Thoracic aorta (tissue), 2 donors: Measurements from ENCODE around the gene GNA12. TPM values are rescaled to one million over a fixed set of nuclear protein-coding genes. Genes with fewer than 3 reads are reported as not detected.
"Not testable (repeated sequence)": the region's sequence is repeated elsewhere in the genome, so short reads cannot be mapped to it uniquely, and the experiment has no call there.

Experiments
- ATAC-seq: fragments of 150-250 bp; one replicate; pipeline ENCODE4 v1.8.0; 2017; ENCODE audit warnings: low read depth; ENCODE audit not compliant: insufficient number of reproducible peaks, low FRiP score
- DNase-seq: peaks from one replicate; pipeline ENCODE4 v3.0.0-alpha.2; 2020; ENCODE audit warnings: low spot score
- H3K27ac ChIP-seq, 2 donors: fragments of 200-600 bp; sonication (generic); 1 replicate in 1 of 2; 2 replicates in 1 of 2; pipeline ENCODE4 v1.5.1; 2016; ENCODE audit warnings: mild to moderate bottlenecking in 2 of 2, moderate library complexity in 2 of 2
- H3K27me3 ChIP-seq: fragments of 200-600 bp; sonication (generic); replicated peaks from 2 replicates; pipeline ENCODE4 v1.6.0; 2016; ENCODE audit warnings: mild to moderate bottlenecking; ENCODE audit not compliant: insufficient read depth
- H3K36me3 ChIP-seq: fragments of 200-600 bp; sonication (generic); one replicate; pipeline ENCODE4 v1.5.1; 2016
- H3K4me1 ChIP-seq, 2 donors: fragments of 200-600 bp; sonication (generic); 1 replicate in 1 of 2; 2 replicates in 1 of 2; pipeline versions ENCODE4 v1.5.1 to v1.6.0; 2016; ENCODE audit warnings: low read depth in 2 of 2, mild to moderate bottlenecking in 1 of 2; ENCODE audit not compliant: control insufficient read depth in 1 of 2
- H3K4me3 ChIP-seq: fragments of 200-600 bp; sonication (generic); 2 replicates; pipeline ENCODE4 v1.5.1; 2016; ENCODE audit warnings: mild to moderate bottlenecking
- H3K9me3 ChIP-seq: fragments of 200-600 bp; sonication (generic); 2 replicates; pipeline ENCODE4 v1.5.1; 2016
- total RNA-seq, 2 donors: library from RNA; depleted of rRNA; stranded (reverse); fragments of >200 nt; gene quantifications; one replicate each; pipeline versions ENCODE4 v1.1.0 to v1.2.3, GENCODE V29; 2016
- TF ChIP-seq, protein P1 (sequence below): fragments of 200-600 bp; sonication (generic); IDR thresholded peaks from one replicate; pipeline ENCODE4 v1.5.1; 2019; ENCODE audit warnings: antibody characterized with exemption

Gene GNA12
- total RNA-seq, 2 donors from 2014 or later, result 27.6 to 48.8 TPM

- Histone ChIP-seq H3K36me3 (no peaks in the 10 kb centered on the region), H3K4me3 (no peak overlapping the region), H3K4me1 (peaks cover 4 to 17% of the 10 kb centered on the region in 2 donors), H3K27ac (no peak overlapping the region), H3K9me3 (no peaks in the 10 kb centered on the region), H3K27me3 (no peaks in the 10 kb centered on the region)
- ATAC-seq (no peak), DNase-seq (no peak)
- TF ChIP-seq, protein P1, sequence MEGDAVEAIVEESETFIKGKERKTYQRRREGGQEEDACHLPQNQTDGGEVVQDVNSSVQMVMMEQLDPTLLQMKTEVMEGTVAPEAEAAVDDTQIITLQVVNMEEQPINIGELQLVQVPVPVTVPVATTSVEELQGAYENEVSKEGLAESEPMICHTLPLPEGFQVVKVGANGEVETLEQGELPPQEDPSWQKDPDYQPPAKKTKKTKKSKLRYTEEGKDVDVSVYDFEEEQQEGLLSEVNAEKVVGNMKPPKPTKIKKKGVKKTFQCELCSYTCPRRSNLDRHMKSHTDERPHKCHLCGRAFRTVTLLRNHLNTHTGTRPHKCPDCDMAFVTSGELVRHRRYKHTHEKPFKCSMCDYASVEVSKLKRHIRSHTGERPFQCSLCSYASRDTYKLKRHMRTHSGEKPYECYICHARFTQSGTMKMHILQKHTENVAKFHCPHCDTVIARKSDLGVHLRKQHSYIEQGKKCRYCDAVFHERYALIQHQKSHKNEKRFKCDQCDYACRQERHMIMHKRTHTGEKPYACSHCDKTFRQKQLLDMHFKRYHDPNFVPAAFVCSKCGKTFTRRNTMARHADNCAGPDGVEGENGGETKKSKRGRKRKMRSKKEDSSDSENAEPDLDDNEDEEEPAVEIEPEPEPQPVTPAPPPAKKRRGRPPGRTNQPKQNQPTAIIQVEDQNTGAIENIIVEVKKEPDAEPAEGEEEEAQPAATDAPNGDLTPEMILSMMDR, result no peak
Measured at GRCh38 chr7:2753148-2753547, 91.0 kb downstream of the GNA12 start.

GRCh38 chr7:2751086-2751485 lies 93.0 kb downstream of the GNA12 start:
- Histone ChIP-seq H3K36me3 (no peaks in the 10 kb centered on the region), H3K4me1 (no peaks in the 10 kb centered on the region), H3K4me3 (no peak overlapping the region), H3K27ac (no peak overlapping the region), H3K9me3 (no peaks in the 10 kb centered on the region), H3K27me3 (no peaks in the 10 kb centered on the region)
- DNase-seq (no peak), ATAC-seq (no peak)
- TF ChIP-seq, protein P1, result no peak

DNA sequence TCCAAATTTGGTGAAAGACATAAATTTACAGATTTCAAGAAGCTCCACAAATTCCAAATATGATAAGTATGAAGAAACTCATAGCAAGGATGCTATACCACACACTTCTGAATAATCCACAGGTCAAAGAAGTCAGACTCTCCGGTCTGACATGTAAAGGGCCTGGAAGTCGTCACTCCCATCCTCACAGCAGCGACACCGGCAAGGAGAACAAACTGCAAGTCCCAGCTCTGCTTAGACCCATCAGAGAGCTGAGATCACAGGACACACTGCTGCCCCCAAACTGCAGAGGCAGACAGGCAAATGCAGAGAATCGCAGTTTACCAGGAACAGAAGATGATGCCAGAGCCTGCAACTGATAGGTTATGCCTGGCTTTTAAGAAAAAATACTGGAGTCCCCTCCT lies 94.1 kb downstream of the GNA12 start:
- Histone ChIP-seq H3K27ac (no peak overlapping the region), H3K36me3 (no peaks in the 10 kb centered on the region), H3K4me3 (no peak overlapping the region), H3K4me1 (no peaks in the 10 kb centered on the region), H3K9me3 (no peaks in the 10 kb centered on the region), H3K27me3 (no peaks in the 10 kb centered on the region)
- TF ChIP-seq, protein P1, result no peak
- ATAC-seq (no peak), DNase-seq (no peak)

GRCh38 chr7:2748684-2749083 lies 95.4 kb downstream of the GNA12 start:
- H3K4me3 ChIP-seq, H3K27ac ChIP-seq, H3K4me1 ChIP-seq, H3K36me3 ChIP-seq, H3K9me3 ChIP-seq, ATAC-seq, DNase-seq, H3K27me3 ChIP-seq: not testable (repeated sequence)

GRCh38 chr7:2743523-2744185 lies 100.5 kb downstream of the GNA12 start:
- H3K4me3 ChIP-seq, DNase-seq, H3K27me3 ChIP-seq, ATAC-seq, H3K9me3 ChIP-seq, H3K4me1 ChIP-seq, H3K36me3 ChIP-seq, H3K27ac ChIP-seq: not testable (repeated sequence)

DNA sequence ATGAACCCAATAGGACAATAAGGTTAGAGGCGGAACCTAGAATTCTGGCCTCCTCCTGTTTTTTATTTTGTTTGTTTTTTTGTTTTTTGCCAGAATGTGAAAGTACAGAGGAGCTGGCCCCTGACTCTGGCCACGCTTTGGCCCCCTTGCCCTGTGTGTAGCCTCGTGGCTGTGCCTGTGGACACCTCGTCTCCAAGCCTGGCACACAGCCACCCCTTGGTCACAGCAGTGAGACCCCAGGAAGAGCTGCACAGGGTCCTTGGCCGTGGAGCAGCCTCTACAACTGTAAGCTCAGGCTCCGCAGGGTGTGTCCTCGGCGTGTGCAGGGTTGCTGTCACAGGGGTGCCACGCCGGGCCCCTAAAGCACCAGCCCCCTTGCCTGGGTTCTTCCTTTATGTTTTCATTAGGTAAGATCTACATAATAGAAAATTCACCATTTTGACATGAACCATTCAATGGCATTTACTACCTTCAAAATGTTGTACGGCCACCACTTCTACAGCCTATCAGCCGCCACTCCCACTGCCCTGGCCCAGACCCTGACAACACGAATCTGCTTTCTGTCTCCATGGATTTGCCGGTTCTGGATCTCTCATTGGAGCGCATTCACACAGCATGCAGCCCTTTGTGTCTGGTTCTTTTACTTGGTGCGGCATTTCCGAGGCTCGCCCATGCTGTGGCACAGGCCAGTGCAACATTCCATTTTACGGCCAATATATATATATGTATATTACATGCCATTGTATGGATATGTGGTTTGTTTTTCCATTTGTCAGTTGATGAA lies 105.2 kb downstream of the GNA12 start:
- H3K4me1 ChIP-seq, result no peaks in the 10 kb centered on the region
- DNase-seq (no peak), ATAC-seq (no peak)
- no peaks in the 10 kb centered on the region for H3K36me3 ChIP-seq
- TF ChIP-seq, protein P1, result no peak
- H3K27ac ChIP-seq, result no peak overlapping the region
- no peaks in the 10 kb centered on the region for H3K9me3 ChIP-seq
- H3K4me3 ChIP-seq, result no peak overlapping the region
- no peaks in the 10 kb centered on the region for H3K27me3 ChIP-seq
